Measurements from ENCODE around the gene POLR3G. TPM values are rescaled to one million over a fixed set of nuclear protein-coding genes. Genes with fewer than 3 reads are reported as not detected.

Gene POLR3G
- total and polyA plus RNA-seq, 9 donors = 1.1 to 3.2 (median 1.5) TPM

- peaks cover under 1% of the 10 kb centered on the region for H3K27me3 ChIP-seq (ENCODE audit: control insufficient read depth, insufficient read depth, low read length)
- no peak for DNase-seq
These were observed 74.6 kb downstream of the POLR3G start for GRCh38 chr5:90549223-90549622.

GRCh38 chr5:90549729-90550275 lies 75.1 kb downstream of the POLR3G start:
- H3K27me3 ChIP-seq (ENCODE audit: control insufficient read depth, insufficient read depth, low read length) = peaks cover 3% of the 10 kb centered on the region
- WGBS (ENCODE audit: insufficient coverage) = 67% methylated on average over 1 of the region's 2 CpGs
- no peak for DNase-seq
- no peak overlapping the region for H3K27ac ChIP-seq (ENCODE audit: low read length)
- H3K4me3 ChIP-seq (ENCODE audit: low read length) = no peak overlapping the region
- no peaks in the 10 kb centered on the region for H3K36me3 ChIP-seq (ENCODE audit: control insufficient read depth, insufficient read depth, low read length)
- no peaks in the 10 kb centered on the region for H3K4me1 ChIP-seq (ENCODE audit: control insufficient read depth, insufficient read depth, low read length)
- H3K9me3 ChIP-seq (replicated peaks; ENCODE audit: control insufficient read depth, low read depth, low read length) = no peaks in the 10 kb centered on the region

More at GRCh38 chr5:90549223-90549622, 74.6 kb downstream of the POLR3G start:
- no peaks in the 10 kb centered on the region for H3K9me3 ChIP-seq (replicated peaks; ENCODE audit: control insufficient read depth, low read depth, low read length)
- H3K36me3 ChIP-seq (ENCODE audit: control insufficient read depth, insufficient read depth, low read length) = no peaks in the 10 kb centered on the region
- no peak overlapping the region for H3K4me3 ChIP-seq (ENCODE audit: low read length)
- H3K4me1 ChIP-seq (ENCODE audit: control insufficient read depth, insufficient read depth, low read length) = no peaks in the 10 kb centered on the region
- H3K27ac ChIP-seq (ENCODE audit: low read length) = no peak overlapping the region

GRCh38 chr5:90550963-90551362 lies 76.3 kb downstream of the POLR3G start:
- no peak for DNase-seq
- H3K9me3 ChIP-seq (replicated peaks; ENCODE audit: control insufficient read depth, low read depth, low read length) = no peaks in the 10 kb centered on the region
- H3K4me1 ChIP-seq (ENCODE audit: control insufficient read depth, insufficient read depth, low read length) = no peaks in the 10 kb centered on the region
- no CpG with 5 or more reads among the region's 3 CpGs for WGBS (ENCODE audit: insufficient coverage)
- no peak overlapping the region for H3K4me3 ChIP-seq (ENCODE audit: low read length)
- no peaks in the 10 kb centered on the region for H3K36me3 ChIP-seq (ENCODE audit: control insufficient read depth, insufficient read depth, low read length)
- no peak overlapping the region for H3K27ac ChIP-seq (ENCODE audit: low read length)
- H3K27me3 ChIP-seq (ENCODE audit: control insufficient read depth, insufficient read depth, low read length) = peaks cover 4% of the 10 kb centered on the region

- no peak overlapping the region for H3K4me3 ChIP-seq (ENCODE audit: low read length)
- no peak overlapping the region for H3K27ac ChIP-seq (ENCODE audit: low read length)
- peaks cover 6% of the 10 kb centered on the region for H3K27me3 ChIP-seq (ENCODE audit: control insufficient read depth, insufficient read depth, low read length)
- no peak for DNase-seq
- no peaks in the 10 kb centered on the region for H3K36me3 ChIP-seq (ENCODE audit: control insufficient read depth, insufficient read depth, low read length)
- 86% methylated on average over 4 of the region's 5 CpGs for WGBS (ENCODE audit: insufficient coverage)
- no peaks in the 10 kb centered on the region for H3K9me3 ChIP-seq (replicated peaks; ENCODE audit: control insufficient read depth, low read depth, low read length)
- H3K4me1 ChIP-seq (ENCODE audit: control insufficient read depth, insufficient read depth, low read length) = no peaks in the 10 kb centered on the region
These were observed 76.7 kb downstream of the POLR3G start for GRCh38 chr5:90551376-90551775.

- H3K36me3 ChIP-seq (ENCODE audit: control insufficient read depth, insufficient read depth, low read length) = no peaks in the 10 kb centered on the region
- no peak overlapping the region for H3K4me3 ChIP-seq (ENCODE audit: low read length)
- H3K27ac ChIP-seq (ENCODE audit: low read length) = no peak overlapping the region
- no peaks in the 10 kb centered on the region for H3K9me3 ChIP-seq (replicated peaks; ENCODE audit: control insufficient read depth, low read depth, low read length)
- H3K4me1 ChIP-seq (ENCODE audit: control insufficient read depth, insufficient read depth, low read length) = peaks cover 6% of the 10 kb centered on the region
- DNase-seq = no peak
- H3K27me3 ChIP-seq (ENCODE audit: control insufficient read depth, insufficient read depth, low read length) = peaks cover 20% of the 10 kb centered on the region
These were observed 79.0 kb downstream of the POLR3G start for GRCh38 chr5:90553711-90554110.

- Histone ChIP-seq H3K4me3 (ENCODE audit: low read length) (no peak overlapping the region), H3K4me1 (ENCODE audit: control insufficient read depth, insufficient read depth, low read length) (peaks cover 7% of the 10 kb centered on the region), H3K36me3 (ENCODE audit: control insufficient read depth, insufficient read depth, low read length) (no peaks in the 10 kb centered on the region), H3K27ac (ENCODE audit: low read length) (no peak overlapping the region), H3K9me3 (replicated peaks; ENCODE audit: control insufficient read depth, low read depth, low read length) (no peaks in the 10 kb centered on the region), H3K27me3 (ENCODE audit: control insufficient read depth, insufficient read depth, low read length) (peaks cover 24% of the 10 kb centered on the region)
- DNase-seq = no peak
- 60% methylated on average over 1 of the region's 4 CpGs for WGBS (ENCODE audit: insufficient coverage)
These were observed 79.8 kb downstream of the POLR3G start for GRCh38 chr5:90554358-90555006.

- Histone ChIP-seq H3K4me1 (ENCODE audit: control insufficient read depth, insufficient read depth, low read length) (peaks cover 7% of the 10 kb centered on the region), H3K27ac (ENCODE audit: low read length) (no peak overlapping the region), H3K9me3 (replicated peaks; ENCODE audit: control insufficient read depth, low read depth, low read length) (no peaks in the 10 kb centered on the region), H3K27me3 (ENCODE audit: control insufficient read depth, insufficient read depth, low read length) (peaks cover 24% of the 10 kb centered on the region), H3K4me3 (ENCODE audit: low read length) (no peak overlapping the region), H3K36me3 (ENCODE audit: control insufficient read depth, insufficient read depth, low read length) (no peaks in the 10 kb centered on the region)
- DNase-seq = no peak
These were observed 81.0 kb downstream of the POLR3G start for GRCh38 chr5:90555666-90556065.

- H3K27ac ChIP-seq (ENCODE audit: low read length) = no peak overlapping the region
- peaks cover 27% of the 10 kb centered on the region for H3K27me3 ChIP-seq (ENCODE audit: control insufficient read depth, insufficient read depth, low read length)
- DNase-seq = no peak
- H3K36me3 ChIP-seq (ENCODE audit: control insufficient read depth, insufficient read depth, low read length) = no peaks in the 10 kb centered on the region
- H3K4me3 ChIP-seq (ENCODE audit: low read length) = no peak overlapping the region
- 18% methylated on average over 4 of the region's 9 CpGs for WGBS (ENCODE audit: insufficient coverage)
- peaks cover 7% of the 10 kb centered on the region for H3K4me1 ChIP-seq (ENCODE audit: control insufficient read depth, insufficient read depth, low read length)
- H3K9me3 ChIP-seq (replicated peaks; ENCODE audit: control insufficient read depth, low read depth, low read length) = no peaks in the 10 kb centered on the region
These were observed 82.7 kb downstream of the POLR3G start for GRCh38 chr5:90557391-90557790.

- no peak overlapping the region for H3K27ac ChIP-seq (ENCODE audit: low read length)
- H3K36me3 ChIP-seq (ENCODE audit: control insufficient read depth, insufficient read depth, low read length) = no peaks in the 10 kb centered on the region
- H3K27me3 ChIP-seq (ENCODE audit: control insufficient read depth, insufficient read depth, low read length) = peaks cover 27% of the 10 kb centered on the region
- no peak overlapping the region for H3K4me3 ChIP-seq (ENCODE audit: low read length)
- no CpG with 5 or more reads among the region's 3 CpGs for whole genome bisulfite sequencing (ENCODE audit: insufficient coverage)
- H3K4me1 ChIP-seq (ENCODE audit: control insufficient read depth, insufficient read depth, low read length) = peaks cover 7% of the 10 kb centered on the region
- DNase-seq = no peak
- no peaks in the 10 kb centered on the region for H3K9me3 ChIP-seq (replicated peaks; ENCODE audit: control insufficient read depth, low read depth, low read length)
These were observed 83.2 kb downstream of the POLR3G start for GRCh38 chr5:90557871-90558270.

GRCh38 chr5:90558344-90559192 lies 83.9 kb downstream of the POLR3G start, which contains the start of gene ADGRV1:
Gene ADGRV1, plus strand, starts transcription at chr5:90558797. Its CDS starts 99 bp downstream, at chr5:90558896.
- peak within 1 kb of the TSS; percentile 4 for H3K4me3 ChIP-seq (ENCODE audit: low read length)
- no peaks in the 10 kb centered on the region for H3K9me3 ChIP-seq (replicated peaks; ENCODE audit: control insufficient read depth, low read depth, low read length)
- H3K36me3 ChIP-seq (ENCODE audit: control insufficient read depth, insufficient read depth, low read length) = no peaks in the 10 kb centered on the region
- peaks cover 7% of the 10 kb centered on the region for H3K4me1 ChIP-seq (ENCODE audit: control insufficient read depth, insufficient read depth, low read length)
- H3K27ac ChIP-seq (ENCODE audit: low read length) = no peak within 1 kb of the TSS
- H3K27me3 ChIP-seq (ENCODE audit: control insufficient read depth, insufficient read depth, low read length) = peaks cover 27% of the 10 kb centered on the region
- DNase-seq = peak; percentile 25
- WGBS (ENCODE audit: insufficient coverage) = under 1% methylated on average over 40 of the region's 60 CpGs
